Neuronal stem cell (in vitro differentiated cells): ENCODE data around the gene OOSP3.
A peak's percentile ranks its signal among the peaks of the same experiment; 100 is the strongest.

Experiments used
- DNase-seq: peaks from one replicate; pipeline ENCODE4 v3.0.0-alpha.2; 2013; ENCODE audit warnings: low spot score
- H2AFZ ChIP-seq: one replicate; pipeline ENCODE4 v1.6.1; 2013; ENCODE audit warnings: mild to moderate bottlenecking, low read length, inconsistent platforms
- H2AK5ac ChIP-seq: 2 replicates; pipeline ENCODE4 v1.6.1; 2013; ENCODE audit warnings: low read depth, mild to moderate bottlenecking, inconsistent platforms, low read length, moderate library complexity, mixed read lengths
- H2BK120ac ChIP-seq: 2 replicates; pipeline ENCODE4 v1.6.1; 2013; ENCODE audit warnings: low read depth, mild to moderate bottlenecking, inconsistent platforms, low read length, moderate library complexity, mixed read lengths
- H2BK12ac ChIP-seq: one replicate; pipeline ENCODE4 v1.6.1; 2013; ENCODE audit warnings: low read length, inconsistent platforms
- H2BK15ac ChIP-seq: 2 replicates; pipeline ENCODE4 v1.6.1; 2013; ENCODE audit warnings: mild to moderate bottlenecking, low read length, inconsistent platforms, mixed read lengths
- H2BK5ac ChIP-seq: one replicate; pipeline ENCODE4 v1.6.1; 2013; ENCODE audit warnings: inconsistent platforms, mild to moderate bottlenecking, low read length, moderate library complexity
- H3K14ac ChIP-seq: one replicate; pipeline ENCODE4 v1.6.1; 2013; ENCODE audit warnings: low read length, inconsistent platforms
- H3K18ac ChIP-seq: 2 replicates; pipeline ENCODE4 v1.6.1; 2013; ENCODE audit warnings: low read length, inconsistent platforms
- H3K23ac ChIP-seq: 2 replicates; pipeline ENCODE4 v1.6.1; 2013; ENCODE audit warnings: low read depth, mild to moderate bottlenecking, mixed read lengths, low read length, inconsistent platforms; ENCODE audit not compliant: poor library complexity
- H3K27ac ChIP-seq: replicated peaks from 3 replicates; pipeline ENCODE4 v1.5.1; 2013; ENCODE audit warnings: low read length, inconsistent platforms
- H3K27me3 ChIP-seq, 3 experiments: 2 replicates each; pipeline ENCODE4 v1.6.1; 2013; ENCODE audit warnings: low read length in 3 of 3, mild to moderate bottlenecking in 2 of 3, inconsistent platforms in 1 of 3, low read depth in 1 of 3, mixed read lengths in 1 of 3, moderate library complexity in 1 of 3; ENCODE audit not compliant: control insufficient read depth in 3 of 3, insufficient read depth in 3 of 3
- H3K36me3 ChIP-seq, 2 donors: replicated peaks in 1 of 2; 2 replicates each; pipeline ENCODE4 v1.6.1; 2013; ENCODE audit warnings: low read length in 2 of 2; ENCODE audit not compliant: control insufficient read depth in 2 of 2, insufficient read depth in 2 of 2
- H3K4ac ChIP-seq: 2 replicates; pipeline ENCODE4 v1.6.1; 2013; ENCODE audit warnings: inconsistent platforms, mild to moderate bottlenecking, low read length, moderate library complexity
- H3K4me1 ChIP-seq, 2 donors: 1 replicate in 1 of 2; 2 replicates in 1 of 2; pipeline ENCODE4 v1.6.1; 2013; ENCODE audit warnings: low read length in 2 of 2, low read depth in 1 of 2; ENCODE audit not compliant: control insufficient read depth in 2 of 2, insufficient read depth in 1 of 2
- H3K4me2 ChIP-seq: one replicate; pipeline ENCODE4 v1.6.1; 2013; ENCODE audit warnings: mild to moderate bottlenecking, low read length, inconsistent platforms; ENCODE audit not compliant: insufficient read depth, poor library complexity, severe bottlenecking
- H3K4me3 ChIP-seq, 2 donors: 2 replicates each; pipeline ENCODE4 v1.5.1; 2013; ENCODE audit warnings: low read length in 2 of 2, mild to moderate bottlenecking in 2 of 2, inconsistent platforms in 1 of 2, moderate library complexity in 1 of 2
- H3K79me1 ChIP-seq: one replicate; pipeline ENCODE4 v1.6.1; 2013; ENCODE audit warnings: low read depth, mild to moderate bottlenecking, inconsistent platforms, low read length, moderate library complexity
- H3K9ac ChIP-seq: one replicate; pipeline ENCODE4 v1.6.1; 2013; ENCODE audit warnings: mild to moderate bottlenecking, low read depth, low read length, inconsistent platforms; ENCODE audit not compliant: poor library complexity
- H3K9me3 ChIP-seq, 2 donors: replicated peaks in 1 of 2; 2 replicates each; pipeline versions ENCODE3 to v1.6.1; 2013; ENCODE audit warnings: low read length in 2 of 2, mild to moderate bottlenecking in 2 of 2, inconsistent platforms in 1 of 2, low read depth in 1 of 2, mixed read lengths in 1 of 2, moderate library complexity in 1 of 2; ENCODE audit not compliant: control insufficient read depth in 2 of 2, insufficient read depth in 1 of 2
- H4K8ac ChIP-seq: one replicate; pipeline ENCODE4 v1.6.1; 2013; ENCODE audit warnings: low read depth, mild to moderate bottlenecking, inconsistent platforms, low read length, moderate library complexity
- H4K91ac ChIP-seq: one replicate; pipeline ENCODE4 v1.6.1; 2013; ENCODE audit warnings: low read length, low read depth, mild to moderate bottlenecking, inconsistent platforms; ENCODE audit not compliant: poor library complexity
- WGBS, 2 donors: extraction: QIAGEN DNeasy Blood & Tissue Kit; methylation state at CpG; one replicate each; pipeline ENCODE4 v1.1.7; 2013; ENCODE audit warnings: missing lambda C conversion rate in 2 of 2, mixed read lengths in 1 of 2; ENCODE audit not compliant: insufficient read length in 2 of 2, insufficient replicate concordance in 1 of 2; ENCODE audit errors: extremely low coverage in 2 of 2; 5-methylcytosine and 5-hydroxymethylcytosine counted together

OOSP3 gene

GRCh38 chr11:59841514-59841913, 37.1 kb upstream of the OOSP3 start:
- Histone ChIP-seq H2AFZ (no peak overlapping the region), H3K36me3 (no peaks in the 10 kb centered on the region), H2AK5ac (no peak overlapping the region), H3K9me3 (peaks cover 0 to 1% of the 10 kb centered on the region in 2 donors), H3K9ac (no peak overlapping the region), H2BK15ac (no peak overlapping the region), H3K4ac (no peak overlapping the region), H3K4me2 (no peak overlapping the region), H3K23ac (no peak overlapping the region), H4K8ac (no peak overlapping the region), H4K91ac (no peak overlapping the region), H3K4me1 (no peaks in the 10 kb centered on the region), H3K27me3 (no peaks in the 10 kb centered on the region), H3K4me3 (no peak overlapping the region), H2BK5ac (no peak overlapping the region), H3K14ac (no peak overlapping the region), H3K27ac (no peak overlapping the region), H2BK12ac (no peak overlapping the region), H2BK120ac (no peak overlapping the region), H3K79me1 (no peaks in the 10 kb centered on the region), H3K18ac (no peak overlapping the region)
- no CpG with 5 or more reads among the region's 2 CpGs for WGBS, 2 donors
- DNase-seq: no peak

DNA sequence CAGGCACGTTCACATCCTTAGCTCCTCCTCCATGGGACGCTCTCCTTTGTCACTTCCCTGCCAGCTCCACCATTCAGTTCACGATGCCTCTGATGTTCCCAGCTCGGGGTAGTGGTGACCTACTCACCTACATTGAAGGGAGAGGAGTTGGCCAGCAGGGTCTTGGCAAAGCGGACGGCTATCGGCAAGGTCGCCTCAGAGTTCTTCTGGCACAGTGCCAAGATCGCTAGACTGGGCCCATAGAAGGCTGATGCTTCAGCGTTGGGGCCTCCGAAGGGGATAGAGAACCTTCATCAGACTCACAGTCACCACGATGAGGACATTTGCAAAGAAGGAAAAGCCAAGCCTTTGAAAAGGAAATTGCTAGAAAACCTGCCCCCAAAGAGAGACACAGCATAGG, 36.3 kb upstream of the OOSP3 start:
- peak overlapping the region; percentile 66 for H3K14ac ChIP-seq
- no peak overlapping the region for H3K4me3 ChIP-seq
- H2BK120ac ChIP-seq: no peak overlapping the region
- DNase-seq: no peak
- no peaks in the 10 kb centered on the region for H3K79me1 ChIP-seq
- H2BK5ac ChIP-seq: no peak overlapping the region
- H2AFZ ChIP-seq: no peak overlapping the region
- peak overlapping the region; percentile 7 for H3K18ac ChIP-seq
- H3K9me3 ChIP-seq: peaks cover 0 to 1% of the 10 kb centered on the region in 2 donors
- peak overlapping the region; percentile 25 for H3K9ac ChIP-seq
- H3K27ac ChIP-seq: no peak overlapping the region
- no peak overlapping the region for H3K23ac ChIP-seq
- WGBS, 2 donors: no CpG with 5 or more reads among the region's 12 CpGs
- no peak overlapping the region for H3K4me2 ChIP-seq
- peak overlapping the region; percentile 40 for H4K91ac ChIP-seq
- no peak overlapping the region for H3K4ac ChIP-seq
- H3K36me3 ChIP-seq: no peaks in the 10 kb centered on the region
- H2BK12ac ChIP-seq: no peak overlapping the region
- no peaks in the 10 kb centered on the region for H3K4me1 ChIP-seq
- H3K27me3 ChIP-seq: no peaks in the 10 kb centered on the region
- no peak overlapping the region for H4K8ac ChIP-seq
- H2BK15ac ChIP-seq: no peak overlapping the region
- no peak overlapping the region for H2AK5ac ChIP-seq

DNA sequence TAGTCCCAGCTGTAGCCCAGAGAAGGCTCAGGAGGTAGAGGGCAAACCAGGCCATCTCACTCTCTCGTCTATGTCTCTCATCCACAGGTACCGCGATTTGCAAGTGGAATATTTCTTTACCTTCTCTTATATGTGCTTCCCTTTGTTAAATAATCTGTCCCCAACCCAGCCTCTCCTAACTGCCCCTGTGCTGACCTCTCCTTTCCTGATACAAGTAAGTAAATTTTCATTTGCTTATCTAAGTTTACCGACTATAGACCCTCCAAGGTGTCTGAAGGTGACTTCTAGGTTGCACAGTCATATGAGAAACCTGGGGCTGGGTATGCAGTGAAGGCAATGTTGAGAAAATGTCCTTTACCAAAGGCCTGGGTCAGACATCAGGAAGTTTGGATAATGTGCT, 33.2 kb upstream of the OOSP3 start, which contains the start of gene CBLIF:
TSS of gene CBLIF (minus strand) at position 101 of the 400 bp plus-strand sequence. CDS start at position 55, 46 bp downstream.
- Histone ChIP-seq H2BK15ac (no peak within 1 kb of the TSS), H3K4me3 (no peak within 1 kb of the TSS), H3K18ac (no peak within 1 kb of the TSS), H2AFZ (no peak within 1 kb of the TSS), H3K27me3 (no peaks in the 10 kb centered on the region), H3K14ac (no peak within 1 kb of the TSS), H2BK12ac (no peak within 1 kb of the TSS), H2BK120ac (no peak within 1 kb of the TSS), H3K9ac (no peak within 1 kb of the TSS), H4K91ac (no peak within 1 kb of the TSS), H3K23ac (no peak within 1 kb of the TSS), H3K4me1 (no peaks in the 10 kb centered on the region), H3K4ac (no peak within 1 kb of the TSS), H2AK5ac (no peak within 1 kb of the TSS), H2BK5ac (no peak within 1 kb of the TSS), H3K27ac (no peak within 1 kb of the TSS), H3K4me2 (no peak within 1 kb of the TSS), H4K8ac (no peak within 1 kb of the TSS), H3K9me3 (peaks cover 0 to 1% of the 10 kb centered on the region in 2 donors), H3K36me3 (no peaks in the 10 kb centered on the region), H3K79me1 (no peaks in the 10 kb centered on the region)
- no CpG with 5 or more reads among the region's 4 CpGs for WGBS, 2 donors
- DNase-seq: no peak

DNA sequence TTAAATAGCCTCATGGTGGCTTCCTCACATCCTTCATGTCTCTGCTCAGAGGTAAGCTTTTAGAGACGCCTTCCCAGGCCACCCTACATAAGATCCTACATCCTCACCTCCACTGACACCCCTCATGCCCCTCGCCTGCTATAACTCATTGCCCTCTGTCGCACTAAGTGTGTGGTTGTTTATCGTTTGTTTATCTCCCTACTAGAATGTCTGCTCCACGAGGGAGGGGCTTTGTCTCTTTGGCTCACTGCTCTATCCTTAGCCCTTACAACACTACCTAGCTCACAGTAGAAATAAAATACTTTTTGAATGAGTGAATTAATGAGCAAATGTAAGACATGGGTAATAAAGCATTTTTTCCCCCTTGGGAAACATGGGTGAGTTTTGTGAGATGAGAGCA, 32.0 kb upstream of the OOSP3 start:
- H3K14ac ChIP-seq: no peak overlapping the region
- H2BK120ac ChIP-seq: no peak overlapping the region
- H3K23ac ChIP-seq: no peak overlapping the region
- no peak overlapping the region for H3K27ac ChIP-seq
- no peak overlapping the region for H2BK5ac ChIP-seq
- no peaks in the 10 kb centered on the region for H3K4me1 ChIP-seq
- DNase-seq: no peak
- H2AK5ac ChIP-seq: no peak overlapping the region
- no peak overlapping the region for H3K4ac ChIP-seq
- no peak overlapping the region for H4K8ac ChIP-seq
- no peak overlapping the region for H3K18ac ChIP-seq
- H3K79me1 ChIP-seq: no peaks in the 10 kb centered on the region
- no peak overlapping the region for H3K4me3 ChIP-seq
- H2AFZ ChIP-seq: no peak overlapping the region
- no peak overlapping the region for H3K4me2 ChIP-seq
- H3K36me3 ChIP-seq: no peaks in the 10 kb centered on the region
- no peaks in the 10 kb centered on the region for H3K27me3 ChIP-seq
- no peaks in the 10 kb centered on the region for H3K9me3 ChIP-seq
- no peak overlapping the region for H3K9ac ChIP-seq
- no peak overlapping the region for H4K91ac ChIP-seq
- no peak overlapping the region for H2BK12ac ChIP-seq
- no CpG with 5 or more reads among the region's 5 CpGs for WGBS, 2 donors
- H2BK15ac ChIP-seq: no peak overlapping the region
